GM12891 (cell line): ENCODE data around the gene LSM3.

Experiments
- PAX5 ChIP-seq: IDR thresholded peaks from 2 replicates; pipeline ENCODE4 v1.6.1; 2011; ENCODE audit warnings: low read length, moderate library complexity, mild to moderate bottlenecking; ENCODE audit not compliant: insufficient read depth, severe bottlenecking
- POLR2A ChIP-seq: IDR thresholded peaks from 2 replicates; pipeline ENCODE4 v1.6.1; 2011; ENCODE audit warnings: low read depth, low read length, control low read depth
- POLR2AphosphoS5 ChIP-seq: IDR thresholded peaks from 2 replicates; pipeline ENCODE4 v1.6.1; 2011; ENCODE audit warnings: low read depth, low read length, control low read depth
- POU2F2 ChIP-seq: IDR thresholded peaks from 2 replicates; pipeline ENCODE4 v1.6.1; 2011; ENCODE audit warnings: low read depth, mild to moderate bottlenecking, control low read depth, low read length, moderate library complexity
- SPI1 ChIP-seq: IDR thresholded peaks from 2 replicates; pipeline ENCODE4 v1.6.1; 2011; ENCODE audit warnings: low read depth, low read length, control low read depth
- TAF1 ChIP-seq: IDR thresholded peaks from 2 replicates; pipeline ENCODE4 v1.6.1; 2011; ENCODE audit warnings: low read depth, low read length, control low read depth

DNA sequence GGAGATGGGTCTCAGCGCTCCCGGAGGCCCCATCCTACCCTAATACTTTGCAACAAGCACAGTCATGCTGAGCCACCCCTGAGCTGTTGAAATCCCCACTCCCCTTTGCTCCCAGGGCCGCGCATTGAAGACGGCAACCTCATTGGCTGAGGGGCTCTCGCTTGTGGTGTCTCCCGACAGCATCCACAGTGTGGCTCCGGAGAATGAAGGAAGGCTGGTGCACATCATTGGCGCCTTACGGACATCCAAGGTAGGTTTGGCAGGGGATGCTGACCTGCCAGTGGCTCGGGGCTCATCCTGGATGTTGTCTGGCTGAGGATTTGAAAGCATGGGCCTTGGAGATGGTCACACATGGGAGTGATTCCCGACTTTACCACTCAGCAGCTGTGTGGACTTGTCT, 47.9 kb upstream of the LSM3 start:
- TF ChIP-seq POLR2AphosphoS5 (no peak), POLR2A (no peak), POU2F2 (no peak), TAF1 (no peak), PAX5 (no peak), SPI1 (no peak)
